BJ (cell line): ENCODE measurements around the gene WNT7A. TPM values are rescaled to one million over a fixed set of nuclear protein-coding genes. Genes with fewer than 3 reads are reported as not detected.

ENCODE experiments used
- CTCF ChIA-PET: fragments of 350-600 bp; formaldehyde crosslinking; extraction: SDS; loops from one replicate; lab custom pipeline; 2021; ENCODE audit warnings: antibody characterized with exemption, inconsistent platforms; lab: Yijun Ruan, JAX
- POLR2A ChIA-PET: fragments of 300-600 bp; sonication (Branson Sonifier 250); formaldehyde crosslinking; extraction: SDS; loops from one replicate; lab custom pipeline; 2021; ENCODE audit warnings: antibody characterized with exemption; lab: Charles Lee
- DNase-seq: peaks from one replicate; pipeline ENCODE4 v3.0.0-alpha.2; 2011; ENCODE audit warnings: low read depth
- H3K27me3 ChIP-seq: 2 replicates; pipeline ENCODE4 v1.6.0; 2011; ENCODE audit warnings: low read length; ENCODE audit not compliant: control insufficient read depth, insufficient read depth
- H3K36me3 ChIP-seq: 2 replicates; pipeline ENCODE4 v1.5.1; 2011; ENCODE audit warnings: low read length; ENCODE audit not compliant: control insufficient read depth, insufficient read depth
- H3K4me3 ChIP-seq: 2 replicates; pipeline ENCODE4 v1.5.1; 2011; ENCODE audit warnings: low read depth, mild to moderate bottlenecking, control low read depth, low read length
- polyA plus RNA-seq: library from polyadenylated mRNA; depleted of rRNA; stranded (reverse); fragments of >200 nt; gene quantifications from 2 replicates; pipeline ENCODE4 v1.2.3, GENCODE V29; 2011
- TF ChIP-seq, protein P1 (sequence below): IDR thresholded peaks from 2 replicates; pipeline ENCODE4 v1.5.1; 2011; ENCODE audit warnings: low read depth, mild to moderate bottlenecking, control low read depth, inconsistent platforms, low read length, moderate library complexity; ENCODE audit not compliant: insufficient read depth

Gene WNT7A
- polyA plus RNA-seq, 1 experiment: not detected

DNA sequence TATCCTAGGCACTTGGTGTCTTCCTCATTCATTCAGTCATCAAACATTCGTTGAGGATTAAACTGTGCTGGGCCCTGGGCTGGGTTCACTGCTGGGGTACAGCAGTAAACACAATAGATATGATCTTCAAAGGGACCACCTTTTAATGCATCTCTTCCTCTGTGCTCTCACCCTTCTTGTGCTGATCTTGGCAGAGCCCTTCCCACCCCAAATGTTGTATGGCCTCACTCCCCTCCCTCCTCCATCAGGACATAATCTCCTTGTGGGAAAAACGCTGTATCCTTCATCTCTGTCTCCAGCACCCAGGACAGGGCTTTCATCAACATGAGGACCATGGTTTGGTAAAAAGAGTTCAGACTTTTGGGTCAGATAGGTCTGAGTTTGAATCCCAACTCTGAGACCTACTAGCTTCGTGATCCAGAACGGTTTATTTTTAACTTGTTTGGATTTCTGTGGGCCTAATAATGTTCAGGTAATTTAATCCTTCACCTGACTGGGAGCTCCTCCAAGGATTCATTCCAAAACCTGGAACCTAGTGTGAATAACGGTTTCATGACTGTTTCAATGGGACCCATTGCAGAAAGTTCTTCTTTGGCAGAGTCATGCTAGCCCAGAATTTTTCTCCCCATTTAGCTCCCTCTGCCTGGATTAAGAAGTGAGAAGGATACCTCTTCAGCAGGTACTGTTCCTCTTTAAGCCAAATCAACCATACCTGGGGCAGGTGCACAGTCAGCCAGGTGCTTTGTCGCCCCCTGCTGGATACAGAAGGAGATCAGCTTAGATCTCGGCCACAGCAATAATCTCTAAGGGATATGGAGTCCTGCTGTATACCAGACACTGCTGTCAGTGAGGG, 5.2 kb upstream of the WNT7A start:
- no peak for DNase-seq
- POLR2A ChIA-PET: no interaction called here
- CTCF ChIA-PET: interaction anchor here (0.8 to 3.9 kb wide), 7 partner anchors 10 to 234 kb away, joined by 3 to 18 read pairs (median 3); no protein-coding TSS in a partner anchor
- H3K4me3 ChIP-seq: no peak overlapping the region
- H3K36me3 ChIP-seq: no peaks in the 10 kb centered on the region
- peaks cover 21% of the 10 kb centered on the region for H3K27me3 ChIP-seq
- TF ChIP-seq, protein P1, sequence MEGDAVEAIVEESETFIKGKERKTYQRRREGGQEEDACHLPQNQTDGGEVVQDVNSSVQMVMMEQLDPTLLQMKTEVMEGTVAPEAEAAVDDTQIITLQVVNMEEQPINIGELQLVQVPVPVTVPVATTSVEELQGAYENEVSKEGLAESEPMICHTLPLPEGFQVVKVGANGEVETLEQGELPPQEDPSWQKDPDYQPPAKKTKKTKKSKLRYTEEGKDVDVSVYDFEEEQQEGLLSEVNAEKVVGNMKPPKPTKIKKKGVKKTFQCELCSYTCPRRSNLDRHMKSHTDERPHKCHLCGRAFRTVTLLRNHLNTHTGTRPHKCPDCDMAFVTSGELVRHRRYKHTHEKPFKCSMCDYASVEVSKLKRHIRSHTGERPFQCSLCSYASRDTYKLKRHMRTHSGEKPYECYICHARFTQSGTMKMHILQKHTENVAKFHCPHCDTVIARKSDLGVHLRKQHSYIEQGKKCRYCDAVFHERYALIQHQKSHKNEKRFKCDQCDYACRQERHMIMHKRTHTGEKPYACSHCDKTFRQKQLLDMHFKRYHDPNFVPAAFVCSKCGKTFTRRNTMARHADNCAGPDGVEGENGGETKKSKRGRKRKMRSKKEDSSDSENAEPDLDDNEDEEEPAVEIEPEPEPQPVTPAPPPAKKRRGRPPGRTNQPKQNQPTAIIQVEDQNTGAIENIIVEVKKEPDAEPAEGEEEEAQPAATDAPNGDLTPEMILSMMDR: peak; percentile 46; the same call in 1 of the 2 replicates

DNA sequence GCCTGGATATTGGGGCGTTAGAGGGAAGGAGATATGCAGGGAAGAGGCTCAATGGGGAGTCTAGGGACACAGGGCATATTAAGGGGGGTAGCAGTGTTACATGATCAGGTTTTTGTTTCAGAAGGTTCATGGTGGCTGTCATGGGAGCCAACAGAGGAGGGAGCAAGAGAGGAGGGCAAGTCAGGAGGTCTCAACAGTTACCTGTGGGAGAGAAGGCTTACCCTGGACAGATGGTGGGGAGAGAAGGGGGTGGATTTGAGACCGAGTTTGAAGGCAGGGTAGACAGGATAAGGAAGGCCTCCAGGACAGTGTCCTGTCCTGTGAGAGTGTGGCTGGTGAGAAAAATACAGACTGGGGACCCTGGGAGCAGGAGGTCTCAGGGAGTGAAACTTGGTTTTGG, 3.8 kb upstream of the WNT7A start:
- POLR2A ChIA-PET: no interaction called here
- H3K4me3 ChIP-seq: no peak overlapping the region
- DNase-seq: no peak
- CTCF ChIA-PET: interaction anchor here (3.9 kb wide), 1 partner anchor 226 kb away, joined by 18 read pairs; no protein-coding TSS in a partner anchor
- peaks cover 29% of the 10 kb centered on the region for H3K27me3 ChIP-seq
- TF ChIP-seq, protein P1: no peak
- H3K36me3 ChIP-seq: no peaks in the 10 kb centered on the region

DNA sequence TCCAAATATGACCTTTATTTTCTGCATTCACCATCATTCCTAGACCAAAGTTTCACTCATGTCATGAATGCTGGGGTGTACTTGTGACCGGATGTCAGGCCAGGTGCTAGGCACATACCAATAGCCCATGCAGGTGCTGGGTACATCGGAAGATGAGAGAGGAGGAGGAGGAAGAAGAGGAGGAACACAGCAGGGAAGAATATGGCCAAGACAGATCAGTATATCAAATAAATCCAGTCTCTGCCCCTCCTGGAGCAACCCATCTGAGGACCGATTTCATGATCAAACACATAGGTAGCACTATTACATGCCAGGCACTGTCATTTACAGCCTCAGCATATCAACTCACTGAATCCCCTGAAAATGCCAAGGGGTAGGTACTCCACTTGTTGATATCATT, 3.0 kb upstream of the WNT7A start:
- Histone ChIP-seq H3K36me3 (no peaks in the 10 kb centered on the region), H3K4me3 (no peak overlapping the region), H3K27me3 (peaks cover 31% of the 10 kb centered on the region)
- ChIA-PET POLR2A (no interaction called here), CTCF (no interaction called here)
- DNase-seq: no peak
- TF ChIP-seq, protein P1: no peak

DNA sequence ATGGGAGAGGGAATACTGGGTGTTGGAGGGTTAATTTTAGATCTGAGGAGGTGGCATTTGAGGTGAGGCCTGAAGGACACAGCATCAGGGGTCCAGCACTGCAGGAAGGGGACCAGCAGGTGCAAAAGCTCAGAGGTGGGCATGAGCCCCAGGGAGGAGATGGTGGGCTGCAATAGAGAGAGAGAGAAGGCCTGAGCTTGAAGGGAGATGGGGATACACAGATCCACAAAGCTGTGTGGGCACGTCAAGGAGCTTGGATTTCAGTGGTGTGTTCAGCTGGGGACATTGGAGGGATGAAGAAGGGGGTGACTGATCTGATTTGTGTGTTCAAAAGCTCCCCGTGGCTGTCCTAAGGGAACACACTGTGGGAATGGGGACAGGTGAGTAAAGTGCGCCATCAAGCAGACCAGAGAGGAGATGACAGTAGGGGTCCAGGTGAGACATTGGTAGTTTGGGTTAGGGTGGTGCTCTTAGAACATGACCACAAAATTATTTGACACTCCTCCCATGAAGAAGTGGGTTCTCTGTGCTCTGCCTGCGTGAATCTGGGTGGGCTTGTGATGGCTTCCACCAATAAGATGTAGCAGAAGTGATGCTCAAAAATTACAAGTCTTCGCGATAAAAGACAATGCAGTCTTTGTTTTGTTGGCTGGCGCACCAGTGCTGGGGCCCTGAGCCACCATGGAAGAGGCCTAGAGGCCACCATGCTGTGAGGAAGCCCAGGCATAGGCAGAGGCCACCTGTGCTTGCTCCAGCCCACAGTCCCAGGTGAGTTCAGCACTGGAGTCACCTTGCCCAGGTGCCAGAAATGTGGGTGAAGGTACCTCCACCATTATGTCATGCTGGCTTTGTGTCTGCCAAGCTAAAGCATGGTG, 1.9 kb upstream of the WNT7A start:
- H3K27me3 ChIP-seq: peaks cover 42% of the 10 kb centered on the region
- TF ChIP-seq, protein P1: no peak
- CTCF ChIA-PET: interaction anchor here (0.9 to 3.5 kb wide), 2 partner anchors 224 to 227 kb away, joined by 3 to 21 read pairs; no protein-coding TSS in a partner anchor

DNA sequence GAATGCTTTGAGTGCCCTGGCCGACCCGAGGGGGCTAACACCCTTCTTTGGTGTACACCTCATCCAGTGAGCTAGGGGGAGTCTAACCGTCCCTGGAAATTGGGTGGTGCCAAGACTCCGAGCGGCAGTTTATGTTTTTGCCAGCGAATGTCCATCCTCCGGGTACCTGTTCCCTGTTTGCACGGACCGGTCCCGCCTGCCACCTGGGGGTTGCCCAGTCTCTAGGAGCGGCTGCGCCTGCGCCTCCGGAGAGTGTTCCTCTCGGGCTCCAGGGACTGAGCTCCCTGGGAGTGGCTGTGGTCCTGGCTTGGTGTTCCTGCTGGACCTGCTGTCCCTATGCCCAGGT, 913 bp upstream of the WNT7A start:
- CTCF ChIA-PET: interaction anchor here (0.9 to 3.5 kb wide), 2 partner anchors 223 to 226 kb away, joined by 3 to 21 read pairs; no protein-coding TSS in a partner anchor
- TF ChIP-seq, protein P1: no peak
- no peak overlapping the region for H3K4me3 ChIP-seq
- DNase-seq: no peak
- no peaks in the 10 kb centered on the region for H3K36me3 ChIP-seq
- POLR2A ChIA-PET: no interaction called here
- peaks cover 45% of the 10 kb centered on the region for H3K27me3 ChIP-seq

More for the DNA sequence above, 1.9 kb upstream of the WNT7A start:
- POLR2A ChIA-PET: no interaction called here
- no peak overlapping the region for H3K4me3 ChIP-seq
- no peaks in the 10 kb centered on the region for H3K36me3 ChIP-seq
- no peak for DNase-seq
